Right lung (tissue), 5 donors: Measurements from ENCODE around the gene NUBPL. TPM values are rescaled to one million over a fixed set of nuclear protein-coding genes. Genes with fewer than 3 reads are reported as not detected.
A peak's percentile ranks its signal among the peaks of the same experiment; 100 is the strongest.
"Not testable (repeated sequence)": the region's sequence is repeated elsewhere in the genome, so short reads cannot be mapped to it uniquely, and the experiment has no call there.

Experiments used
- DNase-seq, 2 donors: peaks; one replicate each; pipeline ENCODE4 v3.0.0-alpha.2; 2013
- polyA plus RNA-seq, 5 donors: library from polyadenylated mRNA; unstranded; fragments of 120-200 nt; gene quantifications; one replicate each; pipeline versions ENCODE4 v1.2.1 to v1.2.3, GENCODE V29; 2013; ENCODE audit warnings: inconsistent platforms in 1 of 5, low replicate concordance in 1 of 5; ENCODE audit not compliant: insufficient read length in 5 of 5, insufficient read depth in 1 of 5

NUBPL gene
- polyA plus RNA-seq, 5 donors, result 14.4 to 19.1 (median 16.4) TPM

DNA sequence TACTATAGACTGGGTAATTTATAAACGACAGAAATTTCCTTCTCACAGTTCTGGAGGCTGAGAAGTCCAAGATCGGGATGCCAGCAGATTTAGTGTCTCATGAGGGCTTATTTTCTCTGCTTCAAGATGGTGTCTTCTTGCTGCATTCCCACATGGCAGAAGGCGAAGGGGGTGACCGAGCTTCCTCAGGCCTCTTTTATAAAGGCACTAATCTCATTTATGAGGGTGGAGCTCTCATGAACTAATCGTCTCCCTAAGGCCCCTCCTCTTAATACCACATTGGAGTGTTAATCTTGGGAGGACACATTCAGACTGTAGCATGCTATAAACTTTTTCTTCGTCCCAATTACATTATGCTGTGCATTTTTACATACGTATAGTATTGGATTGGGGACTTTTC is 315.5 kb downstream of the NUBPL start:
- DNase-seq, result no peak

DNA sequence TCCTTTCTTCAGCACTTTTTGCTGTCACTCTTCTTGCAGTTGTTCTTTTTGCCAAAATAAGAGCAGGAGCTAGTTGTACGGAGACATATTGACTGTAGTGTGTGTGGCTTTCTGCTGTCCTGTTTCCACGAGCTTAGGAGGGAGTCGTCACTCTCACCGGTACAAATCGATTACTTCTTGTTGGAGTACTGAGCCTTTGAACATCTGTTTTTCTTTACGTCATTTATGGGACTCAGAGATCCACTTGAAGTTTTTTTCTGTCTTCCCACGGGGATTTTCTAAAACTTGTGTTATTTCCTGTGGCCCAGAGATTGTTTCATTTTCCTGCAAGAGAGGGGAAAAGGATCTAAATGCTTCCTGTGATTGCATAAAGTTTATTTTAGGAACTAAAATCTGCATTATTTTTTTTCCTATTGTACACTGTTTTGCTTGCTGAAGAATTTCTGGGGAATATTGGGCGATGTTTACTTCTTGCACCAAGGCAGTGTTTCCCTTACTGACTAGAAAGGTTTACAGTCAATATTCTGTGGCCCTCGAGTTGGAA is 316.1 kb downstream of the NUBPL start:
- peak; percentile 6 to 16 for DNase-seq

DNA sequence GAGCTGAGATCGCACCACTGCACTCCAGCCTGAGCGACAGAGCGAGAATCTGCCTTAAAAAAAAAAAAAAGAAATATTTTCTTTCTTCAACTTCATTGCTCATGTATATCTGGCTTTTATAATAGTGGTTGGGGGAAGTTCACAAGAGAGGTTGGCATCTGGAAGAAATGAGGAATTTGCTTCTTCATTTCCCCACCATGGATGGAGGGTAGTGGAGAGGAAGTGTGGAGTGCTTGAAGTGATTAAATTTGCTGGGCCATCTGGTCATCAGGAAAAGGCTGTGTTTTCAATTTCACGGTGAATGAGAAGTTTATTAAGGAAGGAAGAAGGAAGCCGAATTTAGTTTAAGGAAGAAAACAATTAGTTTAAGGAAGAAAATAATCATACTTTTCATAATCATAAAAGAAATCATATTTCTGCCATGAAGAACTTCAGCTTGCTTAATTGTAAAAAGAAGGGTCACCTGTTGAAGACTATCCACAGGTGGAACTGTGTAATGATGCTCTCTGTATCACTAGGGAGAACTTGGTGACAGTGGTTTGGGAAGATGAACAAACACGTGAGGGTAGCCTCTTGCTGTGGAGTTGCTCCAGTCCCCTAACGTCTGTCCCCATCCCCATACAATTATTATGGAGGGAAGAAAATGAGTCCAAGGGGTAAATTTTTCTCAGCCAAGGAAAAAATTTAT is 318.6 kb downstream of the NUBPL start:
- DNase-seq, result no peak

DNA sequence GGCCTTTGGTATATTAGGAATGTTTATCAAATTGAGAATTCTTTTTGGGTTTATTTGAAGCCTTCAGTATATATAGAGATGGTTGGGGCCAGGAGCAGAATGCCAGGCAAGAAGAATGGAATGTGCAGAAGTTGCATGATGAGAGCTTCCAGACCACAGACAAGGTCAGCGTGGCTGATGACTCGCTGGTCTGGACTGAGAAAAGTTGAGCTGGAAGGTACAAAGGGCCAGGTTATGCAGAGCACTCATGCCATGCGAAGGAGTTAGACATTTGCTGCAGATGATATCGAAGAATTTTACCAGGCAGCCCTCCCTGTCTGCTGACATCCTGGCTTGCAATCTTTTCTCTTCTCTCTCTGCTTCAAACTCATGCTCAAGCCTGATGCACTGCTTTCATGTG is 319.7 kb downstream of the NUBPL start:
- no peak for DNase-seq

DNA sequence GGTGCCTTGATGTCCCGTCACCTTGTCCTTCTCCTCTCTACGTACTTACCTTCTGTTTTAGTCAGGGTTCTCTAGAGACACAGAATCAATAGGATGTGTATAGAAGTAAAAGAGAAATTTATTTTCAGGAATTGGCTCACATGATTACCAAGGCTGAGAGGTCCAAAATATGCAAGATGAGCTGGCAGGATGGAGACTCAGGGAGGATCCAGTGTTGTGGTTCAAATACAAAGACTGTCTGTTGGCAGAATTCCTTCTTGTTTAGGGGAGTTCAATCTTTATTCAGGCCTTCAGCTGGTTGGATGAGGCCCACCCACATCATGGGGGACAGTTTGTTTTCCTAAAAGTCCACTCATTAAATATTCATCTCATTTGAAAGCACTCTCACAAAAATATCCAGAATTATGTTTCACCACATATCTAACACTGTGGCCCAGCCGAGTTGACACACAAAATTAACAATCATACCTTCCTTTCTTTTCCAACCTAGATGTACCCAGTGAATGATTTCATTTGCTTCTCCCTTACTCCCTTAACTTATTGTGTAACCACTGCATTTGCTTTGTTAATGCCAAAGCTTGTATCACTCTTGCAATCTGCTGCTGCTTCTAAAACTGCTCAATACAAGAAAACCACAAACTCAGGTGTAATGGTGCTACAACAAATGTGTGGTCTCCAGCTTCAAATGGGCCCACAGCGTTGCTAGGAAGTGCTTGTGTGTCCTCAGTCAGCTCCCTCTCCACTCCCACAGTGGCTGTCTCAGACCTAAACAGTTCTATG is 320.5 kb downstream of the NUBPL start:
- no peak for DNase-seq

DNA sequence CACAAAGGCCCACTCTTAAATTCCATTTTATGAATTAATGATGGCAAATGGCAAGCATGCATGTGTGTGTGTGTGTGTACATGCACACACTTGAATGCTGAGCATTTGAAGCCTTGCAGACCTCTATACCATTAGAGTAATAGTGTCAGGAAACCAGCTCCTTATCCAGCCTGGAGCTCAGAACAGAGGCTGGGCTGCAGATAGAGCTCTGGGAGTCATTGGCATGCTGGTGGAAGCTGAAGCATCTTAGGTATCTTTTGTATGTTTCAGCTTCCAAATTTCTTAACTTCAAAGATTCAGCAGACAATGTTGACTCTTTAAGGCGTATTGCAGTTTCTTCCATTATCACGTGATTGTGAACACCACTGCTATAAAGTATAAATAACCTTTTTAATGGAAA is 323.0 kb downstream of the NUBPL start:
- DNase-seq, result no peak

DNA sequence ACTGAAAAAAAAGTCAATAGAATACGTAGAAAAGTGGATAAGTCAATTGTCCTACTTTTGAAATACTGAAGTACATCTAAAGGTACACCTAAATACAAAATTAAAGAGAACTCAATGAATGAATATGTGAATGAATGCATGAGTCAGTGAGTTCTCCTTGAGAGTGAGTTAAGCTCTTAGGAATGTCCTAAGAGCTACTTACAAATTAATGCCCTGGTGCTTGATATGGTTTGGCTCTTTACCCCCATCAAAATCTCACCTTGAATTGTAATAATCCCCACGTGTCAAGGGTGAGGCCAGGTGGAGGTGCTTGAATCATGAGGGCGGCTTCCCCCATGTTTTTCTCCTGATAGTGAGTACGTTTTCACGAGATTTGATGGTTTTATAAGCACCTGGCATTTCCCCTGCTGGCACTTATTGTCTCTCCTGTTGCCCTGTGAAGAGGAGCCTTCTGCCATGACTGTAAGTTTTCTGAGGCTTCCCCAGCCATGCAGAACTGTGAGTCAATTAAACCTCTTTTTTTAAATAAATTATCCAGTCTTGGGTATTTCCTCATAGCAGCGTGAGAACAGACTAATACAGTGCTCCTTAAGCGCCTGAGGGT is 323.7 kb downstream of the NUBPL start:
- no peak for DNase-seq

DNA sequence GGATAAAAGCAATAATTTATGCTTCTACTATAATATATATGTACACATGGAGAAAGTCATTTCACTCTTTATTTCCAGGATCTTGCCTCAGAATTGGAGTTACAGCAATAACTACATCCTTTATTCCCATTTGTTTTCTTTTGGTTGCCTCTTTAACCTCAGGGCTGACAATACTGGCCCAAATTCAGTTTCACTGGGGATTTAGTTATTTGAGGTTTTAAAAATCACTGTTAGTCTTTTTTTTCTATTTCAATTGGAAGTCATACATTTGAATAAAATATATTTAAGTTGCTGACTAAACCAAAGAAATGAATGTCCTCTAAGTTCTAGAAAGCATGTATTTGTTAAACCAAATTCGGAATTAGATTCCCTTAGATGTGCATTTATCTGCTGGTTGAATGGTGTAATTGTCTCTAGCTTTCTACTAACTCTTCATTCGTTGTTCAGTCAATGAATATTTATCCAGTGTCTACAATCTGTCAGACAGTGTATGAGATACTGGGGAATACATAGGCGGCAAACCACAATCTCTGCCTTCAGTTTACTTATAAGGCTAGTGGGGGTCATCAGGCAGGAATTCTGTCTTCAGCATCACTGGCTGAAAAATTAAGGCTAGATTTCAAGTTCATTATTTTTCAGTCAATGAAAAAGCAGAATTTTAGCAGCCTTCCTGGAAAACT is 325.1 kb downstream of the NUBPL start:
- no peak for DNase-seq

DNA sequence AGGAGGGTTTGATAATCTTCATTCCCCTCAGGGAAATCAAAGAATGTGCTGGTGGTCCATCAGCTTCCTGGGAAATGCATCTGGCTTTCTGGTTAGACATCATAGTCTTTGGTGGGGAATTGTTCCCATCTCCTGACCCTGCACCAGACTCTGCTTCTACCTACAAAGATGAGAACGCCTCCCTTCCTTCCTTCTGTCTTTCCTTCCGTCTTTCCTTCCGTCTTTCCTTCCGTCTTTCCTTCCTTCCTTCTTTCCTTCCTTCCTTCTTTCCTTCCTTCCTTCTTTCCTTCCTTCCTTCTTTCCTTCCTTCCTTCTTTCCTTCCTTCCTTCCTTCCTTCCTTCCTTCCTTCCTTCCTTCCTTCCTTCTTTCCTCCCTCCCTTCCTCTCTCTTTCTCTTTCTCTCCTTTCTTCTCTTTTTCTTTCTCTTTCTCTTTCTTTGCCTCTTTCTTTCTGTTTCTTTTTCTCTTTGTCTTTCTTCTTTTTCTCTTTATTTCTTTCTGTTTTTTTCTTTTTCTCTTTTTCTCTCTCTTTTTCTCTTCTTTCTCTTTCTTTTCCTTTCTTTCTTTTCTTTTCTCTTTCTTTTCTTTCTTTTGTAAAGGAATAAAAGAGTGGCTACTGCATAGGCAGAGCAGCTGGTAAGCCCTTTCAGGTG is 326.9 kb downstream of the NUBPL start:
- no peak for DNase-seq

DNA sequence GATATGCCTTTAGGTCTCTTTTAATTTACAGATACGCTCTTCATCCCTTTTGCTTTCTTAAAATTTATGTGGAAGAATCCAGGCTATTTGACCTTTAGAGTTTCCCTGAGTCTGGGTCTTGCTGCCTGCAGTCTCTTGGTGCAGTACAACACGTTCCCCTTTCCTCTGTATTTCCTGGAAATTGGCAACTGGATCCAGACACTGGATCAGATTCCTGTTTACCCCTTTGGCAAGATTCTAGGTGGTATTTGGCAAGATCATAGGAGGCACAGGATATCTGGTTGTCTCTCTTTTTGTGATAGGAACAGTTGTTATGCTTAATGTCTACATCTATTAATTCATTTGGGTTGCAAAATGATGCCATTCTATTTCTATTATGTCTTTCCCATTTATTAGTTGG is 328.1 kb downstream of the NUBPL start:
- no peak for DNase-seq

DNA sequence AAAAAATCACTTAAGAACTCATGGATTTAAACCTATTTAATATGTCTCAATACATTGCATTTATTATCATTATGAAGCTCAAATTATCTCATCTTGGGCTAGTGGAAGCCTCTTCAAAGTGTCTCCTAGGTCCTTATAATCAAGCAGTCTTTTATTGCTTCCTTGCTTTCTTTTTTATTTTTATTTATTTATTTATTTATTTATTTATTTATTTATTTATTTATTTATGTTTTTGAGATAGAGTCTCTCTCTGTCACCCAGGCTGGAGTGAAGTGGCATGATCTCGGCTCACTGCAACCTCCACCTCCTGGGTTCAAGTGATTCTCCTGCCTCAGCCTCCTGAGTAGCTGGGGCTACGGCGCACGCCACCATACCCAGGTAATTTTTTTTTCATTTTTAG is 329.0 kb downstream of the NUBPL start:
- DNase-seq, result not testable (repeated sequence)

DNA sequence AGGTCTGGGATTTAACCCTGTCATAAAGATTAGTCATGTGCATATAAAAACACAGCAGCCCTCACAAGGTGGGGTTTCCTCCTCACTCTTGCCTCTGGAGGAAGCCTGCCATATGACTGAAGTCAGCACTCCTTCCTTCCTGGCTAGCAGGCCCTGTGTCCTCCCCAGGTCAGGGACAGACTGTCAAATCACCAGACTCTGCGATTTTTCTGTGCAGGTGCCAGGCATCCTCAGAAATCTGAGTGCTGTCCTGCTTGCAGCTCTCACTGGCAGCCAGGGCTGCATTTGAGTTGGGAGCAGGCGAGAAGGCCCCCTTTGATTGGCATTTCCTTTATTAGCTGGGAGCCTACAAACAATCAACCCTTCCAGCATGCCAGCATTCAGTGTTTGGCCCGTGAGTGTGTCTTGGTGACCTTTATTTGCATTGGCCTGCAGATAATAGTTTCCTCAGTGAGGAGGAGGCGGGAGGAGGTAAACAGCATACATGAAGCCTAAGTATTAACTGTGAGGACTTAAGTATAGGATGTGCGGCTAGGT is 332.1 kb downstream of the NUBPL start:
- DNase-seq, result peak in 1 of 2 donors; percentile 12

DNA sequence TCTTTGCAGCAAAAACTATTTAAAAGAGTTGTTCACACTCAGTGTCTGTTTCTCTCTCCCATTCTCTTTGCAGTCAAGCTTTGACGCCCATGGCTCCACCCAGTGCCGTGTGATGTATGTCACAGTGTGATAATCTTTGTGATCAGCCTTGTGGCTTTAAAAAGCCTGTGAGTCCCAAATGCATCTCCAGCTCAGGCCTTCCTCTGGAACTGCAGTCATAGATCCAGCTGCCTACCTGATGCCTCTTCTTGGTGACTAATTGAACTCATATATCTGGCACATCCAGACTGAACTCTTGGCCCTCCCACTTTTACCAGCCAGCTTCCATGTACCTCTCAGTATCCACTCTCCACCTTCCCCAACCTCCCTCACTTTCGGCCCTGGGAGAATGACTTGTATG is 333.1 kb downstream of the NUBPL start:
- no peak for DNase-seq

DNA sequence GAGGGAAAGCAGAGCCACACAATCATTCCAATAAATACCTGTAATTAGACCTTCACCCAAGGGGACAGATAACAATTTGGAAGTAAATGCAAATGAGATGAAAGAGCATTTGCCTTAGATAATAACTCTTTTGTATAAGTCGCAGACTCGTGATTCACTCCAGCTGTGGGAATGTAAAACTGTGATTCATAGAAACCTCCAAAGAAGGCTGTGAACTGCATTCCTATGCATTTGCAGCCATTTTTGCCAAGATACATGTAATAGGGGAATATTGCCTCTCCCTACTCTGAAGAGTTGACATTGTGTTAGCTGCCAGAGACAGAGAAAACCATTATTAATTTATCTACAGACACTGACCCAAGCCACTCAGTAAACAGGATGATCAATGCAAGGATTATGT is 334.0 kb downstream of the NUBPL start:
- no peak for DNase-seq

DNA sequence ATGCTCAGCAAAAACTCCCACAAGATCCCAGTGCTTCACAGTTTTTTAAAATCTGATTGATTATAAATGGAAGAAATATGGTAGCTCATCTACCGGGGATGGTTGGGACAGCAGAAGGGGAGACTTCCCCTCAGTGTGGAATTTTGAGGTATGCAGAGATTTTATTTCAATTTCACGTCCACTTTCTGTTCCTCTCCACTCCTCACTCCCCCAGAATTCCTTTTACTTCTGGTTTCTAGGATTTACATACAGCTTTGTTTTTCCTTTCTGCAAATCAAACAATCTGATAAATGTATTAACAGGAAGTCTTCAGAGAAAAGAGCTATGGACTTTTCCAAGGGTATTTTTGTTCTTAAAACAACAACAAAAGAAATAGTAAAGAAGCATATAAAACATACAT is 334.4 kb downstream of the NUBPL start:
- DNase-seq, result no peak

DNA sequence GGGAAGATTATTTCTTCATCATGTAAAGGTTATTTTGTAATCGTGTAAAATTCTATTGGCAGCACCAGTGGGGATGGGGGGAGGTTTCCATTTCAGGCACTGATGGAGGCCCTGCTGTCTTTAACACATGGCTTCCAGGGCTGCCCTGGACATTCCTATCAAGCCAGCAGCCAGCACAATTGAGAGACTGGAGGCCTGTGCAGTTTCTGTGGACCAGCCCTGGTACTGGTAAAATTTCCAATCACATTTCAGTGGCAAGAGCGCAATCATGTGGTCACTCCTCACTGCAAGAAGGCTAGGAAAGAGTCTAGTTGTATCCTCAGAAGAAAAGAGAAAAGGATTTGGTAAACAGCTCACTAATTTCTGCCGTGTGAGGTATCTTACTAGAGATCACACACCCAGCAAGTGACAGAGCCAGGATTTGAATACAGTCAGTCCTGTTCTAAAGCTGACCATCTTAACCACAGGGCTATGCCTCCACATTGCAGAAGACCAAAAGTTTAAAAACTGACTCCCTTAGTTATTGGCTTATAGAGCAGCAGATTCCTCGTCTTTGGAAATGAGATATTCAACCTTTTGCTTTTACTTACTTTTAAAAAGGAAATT is 336.5 kb downstream of the NUBPL start:
- no peak for DNase-seq

DNA sequence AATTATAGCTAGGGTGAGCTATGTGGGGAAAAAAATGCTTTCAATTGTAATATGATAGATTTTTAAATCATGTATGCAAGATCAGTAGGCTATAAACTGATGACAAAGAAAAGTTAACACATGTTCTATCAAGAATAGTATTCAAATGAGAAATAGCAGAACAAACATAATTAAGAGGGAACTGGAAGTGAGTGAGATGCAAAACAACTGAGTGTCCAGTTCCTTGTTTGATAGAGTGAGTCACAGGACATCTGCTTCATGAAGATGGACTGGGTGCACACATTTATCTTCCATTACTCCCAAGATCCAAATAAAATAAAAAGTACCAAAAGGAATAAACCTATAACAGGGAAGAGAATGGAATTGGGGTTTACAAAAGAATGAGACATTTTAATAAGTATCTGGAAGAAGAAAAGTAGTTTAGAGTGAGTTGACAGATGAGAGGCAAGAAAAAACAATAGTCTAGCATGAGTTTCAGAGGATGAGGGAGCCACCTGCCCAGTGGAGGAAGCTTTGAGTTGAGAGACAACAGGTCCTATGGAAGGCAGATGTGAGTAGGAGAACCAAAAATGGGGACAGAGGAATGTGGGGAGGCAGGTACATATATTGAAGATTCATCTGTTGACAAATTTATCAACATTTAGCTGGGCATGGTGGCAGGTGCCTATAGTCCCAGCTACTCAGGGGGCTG is 337.8 kb downstream of the NUBPL start:
- DNase-seq, result no peak

DNA sequence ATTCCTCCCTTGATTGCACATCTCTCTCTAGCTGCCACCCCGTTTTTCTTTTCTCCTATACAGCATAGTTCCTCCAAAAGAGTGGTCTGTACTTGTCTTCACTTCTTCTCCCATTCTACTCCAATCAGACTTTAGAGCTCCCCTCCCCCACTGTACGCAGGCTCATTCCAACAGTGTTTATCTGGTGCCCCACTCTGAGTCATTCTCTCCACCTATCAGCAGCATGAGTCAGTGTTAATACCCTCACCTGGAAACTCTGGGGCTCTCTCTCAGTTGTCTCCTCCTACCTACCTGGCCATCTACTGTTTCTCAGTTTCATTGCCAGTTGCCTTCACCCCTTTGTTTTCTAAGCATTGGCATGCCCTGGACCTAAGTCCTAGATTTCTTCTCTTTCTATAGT is 340.8 kb downstream of the NUBPL start:
- DNase-seq, result no peak

DNA sequence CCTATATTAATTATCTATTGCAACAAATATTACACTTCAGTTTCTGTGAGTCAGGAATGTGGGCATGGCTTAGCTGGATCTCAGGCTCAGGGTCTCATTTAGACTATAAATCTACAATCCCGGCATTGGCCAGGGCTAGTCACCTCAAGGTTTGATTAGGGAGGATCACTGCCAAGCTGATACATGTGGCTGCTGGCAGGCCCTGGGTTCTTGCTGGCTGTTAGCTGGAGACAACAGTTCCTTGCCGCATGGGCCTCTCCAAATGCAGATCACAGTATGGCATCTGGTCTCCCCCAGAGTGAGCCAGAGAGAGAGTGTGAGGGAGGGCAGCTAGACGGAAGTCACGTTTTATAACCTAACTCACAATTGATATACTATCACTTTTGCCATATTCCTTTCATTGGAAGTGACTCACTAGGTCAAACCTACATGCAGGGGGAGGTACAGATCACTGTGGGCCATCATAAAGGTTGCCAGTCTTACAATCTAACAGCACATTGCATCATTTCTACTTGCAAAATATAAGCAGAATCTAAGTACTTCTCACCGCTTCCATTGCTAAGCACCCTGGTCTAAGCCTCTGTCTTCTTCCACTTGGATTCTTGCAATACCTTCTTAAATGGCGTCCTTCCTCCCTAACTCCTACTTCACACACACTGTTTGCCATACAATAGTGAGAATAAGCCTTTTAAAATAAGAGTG is 341.9 kb downstream of the NUBPL start:
- DNase-seq, result no peak

DNA sequence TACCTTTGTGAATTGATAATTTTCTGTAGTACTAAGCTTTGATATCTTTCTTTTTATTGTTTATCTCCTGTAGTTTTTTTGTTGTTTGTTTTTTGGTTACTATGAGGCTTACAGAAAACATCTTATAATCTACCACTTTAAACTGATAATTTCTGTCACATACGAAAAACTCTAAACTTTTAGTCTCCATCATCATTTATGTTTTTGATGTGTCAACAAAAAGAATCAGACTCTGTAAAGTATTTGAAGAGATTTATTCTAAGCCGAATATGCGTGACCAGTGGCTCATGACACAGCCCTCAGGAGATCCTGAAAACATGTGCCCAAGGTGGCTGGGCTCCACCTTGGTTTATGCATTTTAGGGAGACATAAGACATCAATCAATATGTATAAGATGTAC is 348.8 kb downstream of the NUBPL start:
- DNase-seq, result no peak
